HPDE6-E6E7 (cell line): ENCODE results near the gene UFC1.
A peak's percentile ranks its signal among the peaks of the same experiment; 100 is the strongest.

Experiments
- DNase-seq: peaks from one replicate; pipeline ENCODE4 v3.0.0; 2011; ENCODE audit warnings: missing footprints; ENCODE audit errors: extremely low spot score

The UFC1 gene

DNA sequence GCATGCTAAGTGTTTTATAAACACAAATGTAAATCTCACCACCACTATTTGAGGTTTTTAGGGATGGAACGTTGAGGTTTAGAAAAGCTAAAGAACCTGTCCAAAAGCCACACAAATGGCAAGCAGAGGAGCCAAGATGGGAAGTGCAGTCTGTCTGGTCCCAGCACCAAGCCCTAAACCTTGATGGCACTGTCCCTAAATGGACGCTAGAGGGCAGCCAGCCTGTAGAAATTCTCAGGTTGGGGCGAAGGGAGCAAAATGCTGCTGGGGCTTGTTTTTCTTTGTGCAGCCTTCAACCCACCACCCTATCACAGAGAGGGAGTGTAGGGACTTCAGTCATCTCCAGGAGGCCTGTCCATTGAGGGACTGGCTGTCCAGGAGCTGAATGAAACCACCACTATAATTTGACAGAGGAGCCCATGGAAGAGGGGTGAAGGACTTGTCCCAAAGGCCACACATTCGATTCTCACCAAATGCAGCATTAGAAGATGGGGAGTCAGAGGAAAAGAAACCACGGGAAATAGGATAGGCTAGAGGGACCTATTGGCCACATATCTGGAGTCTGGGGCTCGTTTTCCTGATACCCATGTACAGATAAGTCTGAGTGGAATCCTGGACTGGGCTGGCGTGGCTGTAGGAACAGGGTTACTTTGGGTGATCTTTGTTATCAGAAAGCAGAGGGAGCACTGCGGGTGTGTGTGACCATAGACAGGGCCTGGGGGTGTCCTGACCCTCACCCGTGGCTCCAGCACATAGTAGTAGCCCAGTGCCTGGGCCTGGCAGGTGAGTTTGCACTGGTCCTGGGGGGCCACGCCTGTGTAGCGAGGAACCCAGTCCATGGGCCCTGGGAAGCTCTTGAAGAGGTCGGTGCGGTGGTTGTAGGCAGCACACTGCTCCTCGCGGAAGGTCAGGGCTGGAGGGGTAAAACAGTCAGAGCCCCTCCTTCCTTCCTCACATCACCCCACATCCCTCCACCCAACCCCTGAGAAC lies 39.0 kb downstream of the UFC1 start:
- peak; percentile 71 for DNase-seq

DNA sequence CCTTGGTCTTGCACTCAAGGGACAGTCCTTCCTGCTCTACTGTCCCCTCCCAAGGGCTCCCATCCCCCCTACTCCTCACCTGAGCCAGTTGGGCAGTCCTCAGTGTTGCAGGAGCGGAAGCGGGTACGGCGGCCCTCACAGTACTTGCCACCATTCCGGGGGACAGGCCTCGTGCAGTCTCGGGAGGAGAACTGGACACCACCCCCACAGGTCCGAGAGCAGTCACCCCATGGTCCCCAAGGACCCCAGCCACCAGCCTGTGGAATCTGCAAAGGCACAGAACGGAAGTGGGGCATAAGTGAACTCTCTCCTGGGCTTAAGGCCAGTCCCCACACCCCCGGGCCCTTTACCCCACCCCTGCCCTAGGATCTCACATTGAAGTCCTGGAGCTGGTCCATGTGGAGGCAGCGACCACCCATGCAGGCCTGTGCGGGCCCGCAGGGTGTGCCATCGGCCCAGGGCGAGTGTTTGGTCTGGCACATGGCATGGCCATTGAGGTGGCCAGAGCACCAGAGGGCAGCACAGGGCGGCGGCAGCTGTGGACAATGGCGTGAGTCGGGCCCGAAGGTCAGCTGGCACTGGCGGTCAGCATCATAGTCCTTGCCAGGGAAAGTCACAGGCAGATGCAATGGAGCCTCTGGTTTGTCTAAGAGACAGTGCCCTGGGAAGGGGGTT lies 39.9 kb downstream of the UFC1 start:
- DNase-seq, result no peak

DNA sequence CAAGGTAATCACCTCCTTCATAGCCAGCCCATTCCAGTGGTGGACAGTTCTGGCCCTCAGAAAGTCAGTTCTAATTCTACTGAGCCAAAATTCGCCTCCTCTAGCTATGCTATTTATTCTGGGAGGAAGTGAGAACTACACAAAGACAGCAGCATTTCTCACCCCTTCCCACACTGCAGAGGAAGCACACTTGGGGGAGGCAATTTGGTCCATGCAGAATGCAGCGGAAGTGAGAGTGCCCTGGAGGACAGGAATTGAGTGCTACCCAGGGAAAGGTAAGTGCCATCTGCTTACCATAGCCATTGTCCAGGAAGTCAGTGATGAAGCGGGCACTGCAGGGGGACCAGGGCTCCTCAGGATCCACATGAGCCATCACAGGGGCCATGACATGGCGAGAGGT lies 41.4 kb downstream of the UFC1 start:
- no peak for DNase-seq

DNA sequence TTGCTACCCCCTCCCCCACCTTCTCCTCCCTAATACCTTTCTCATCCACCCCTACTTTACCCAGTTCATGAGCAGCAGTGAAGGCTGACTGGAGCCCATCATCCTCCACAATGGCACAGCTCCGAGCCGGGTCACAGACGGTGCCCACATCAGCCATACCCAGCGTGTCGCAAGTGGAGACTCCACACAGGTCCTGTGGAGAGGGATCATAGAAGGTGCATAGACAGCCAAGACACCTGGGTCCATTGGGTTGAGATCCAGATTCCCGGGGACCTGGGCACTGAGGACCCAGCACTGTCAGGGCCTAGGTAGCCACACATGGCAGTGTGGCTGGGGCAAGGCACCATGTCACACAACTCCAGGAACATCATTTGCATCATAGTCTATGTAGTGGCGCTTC lies 42.3 kb downstream of the UFC1 start:
- no peak for DNase-seq

DNA sequence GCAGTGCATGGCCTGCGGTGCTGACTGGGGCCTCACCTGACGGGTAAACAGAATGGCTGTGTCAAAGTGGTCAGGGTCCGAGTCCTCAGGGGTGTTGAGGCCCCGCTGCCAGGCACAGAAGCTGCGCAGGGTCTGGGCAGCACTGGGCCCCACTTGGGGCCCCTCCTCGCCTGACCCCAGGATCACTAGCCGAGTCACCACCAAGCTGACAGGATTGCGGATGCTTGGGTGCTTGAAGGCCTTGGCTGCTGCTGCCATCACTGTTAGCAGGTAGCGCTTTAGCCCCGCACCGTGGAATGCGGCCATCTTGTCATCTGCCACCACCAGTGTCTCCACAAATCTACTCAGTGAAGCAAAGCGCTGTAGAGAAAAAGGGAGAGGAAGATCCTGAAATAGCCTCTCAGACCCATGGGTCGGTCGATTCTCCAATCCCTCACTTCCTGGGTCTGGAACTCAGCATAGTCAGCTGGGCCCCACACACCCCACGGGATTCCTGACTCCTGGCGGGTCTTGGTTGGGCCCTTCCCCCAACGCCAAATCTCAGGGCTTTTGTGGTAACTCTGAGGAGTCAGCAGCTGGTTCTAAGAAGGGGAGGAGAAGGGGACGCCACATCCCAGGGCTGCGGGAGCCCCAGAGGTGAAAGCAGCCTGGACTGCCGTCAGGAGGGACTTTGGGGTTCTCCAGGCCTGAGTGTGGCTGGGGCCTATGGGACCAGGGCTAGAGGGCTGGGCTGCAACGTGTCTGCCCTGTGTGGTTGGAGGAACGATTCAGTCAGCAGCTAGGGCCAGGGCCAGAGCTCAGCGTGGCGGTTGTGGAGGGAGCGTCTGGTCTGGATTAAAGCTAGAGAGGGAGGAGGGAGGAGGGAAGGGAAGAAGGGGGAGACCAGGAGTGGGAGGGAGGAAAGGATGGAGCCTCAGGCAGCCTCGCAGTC lies 43.0 kb downstream of the UFC1 start:
- no peak for DNase-seq

DNA sequence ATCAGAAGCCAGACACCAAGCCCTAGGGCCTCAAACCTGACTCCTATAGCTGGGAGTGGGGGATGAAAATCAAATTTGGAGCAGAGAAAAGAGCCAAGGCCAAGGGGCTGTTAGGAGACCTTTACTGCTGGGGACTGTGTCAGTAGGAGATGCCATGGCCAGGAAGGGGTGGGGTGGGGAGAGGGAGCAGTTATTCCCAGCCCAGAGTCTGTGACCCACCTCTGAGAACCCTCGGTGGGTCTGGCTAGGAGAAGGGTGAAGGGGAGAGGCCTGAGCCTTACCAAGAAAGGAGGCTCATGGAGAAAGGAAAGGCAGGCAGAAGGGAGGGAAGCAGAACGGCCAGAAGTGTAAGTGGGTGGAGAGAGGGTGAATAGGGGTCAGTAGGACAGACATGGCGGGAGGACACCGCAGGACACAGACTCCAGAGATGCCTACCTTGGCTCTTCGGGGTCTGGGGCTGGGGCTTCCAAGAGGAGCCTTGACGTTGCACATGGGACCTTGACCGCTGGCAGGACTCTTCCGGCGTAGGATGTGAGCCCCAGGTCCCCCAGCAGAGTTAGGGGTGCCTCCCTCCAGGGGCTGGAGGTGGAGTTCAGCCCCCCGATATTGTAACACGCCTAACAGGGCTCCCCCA lies 43.9 kb downstream of the UFC1 start:
- DNase-seq, result no peak

DNA sequence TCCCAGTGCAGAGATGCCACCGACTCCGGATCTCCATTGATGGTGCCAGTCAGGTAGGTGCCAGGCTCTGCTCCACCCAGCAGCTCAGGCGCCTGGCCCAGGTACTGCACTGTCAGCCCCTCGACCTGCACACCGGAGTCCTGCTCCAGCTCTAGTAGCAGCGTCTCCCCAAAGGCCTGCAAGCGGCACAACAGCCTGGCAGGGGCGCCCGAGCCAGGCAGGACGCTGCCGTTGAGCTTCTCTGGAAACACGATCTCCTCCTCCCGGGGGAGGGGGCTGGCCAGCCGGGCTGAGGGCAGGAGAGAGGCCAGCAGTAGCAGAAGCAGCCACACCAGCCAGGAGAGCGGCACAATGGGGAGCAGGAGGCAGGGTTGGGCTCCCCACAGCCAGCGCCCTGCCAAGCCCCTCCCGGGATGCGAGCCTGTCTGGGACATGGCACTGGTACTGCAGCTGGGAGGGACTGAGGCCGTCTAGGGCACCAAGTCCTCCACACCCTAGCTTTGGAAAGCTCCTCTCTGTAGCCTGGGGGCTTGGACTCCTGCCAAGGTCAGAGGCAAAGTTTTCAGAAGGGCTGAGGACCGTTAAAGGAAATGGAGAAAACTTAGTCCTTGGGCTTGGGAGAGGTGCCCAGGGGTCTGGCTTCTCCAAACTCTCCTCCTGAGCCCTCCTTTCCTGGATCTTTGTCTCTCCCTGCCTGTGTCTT lies 44.6 kb downstream of the UFC1 start:
- DNase-seq, result no peak

DNA sequence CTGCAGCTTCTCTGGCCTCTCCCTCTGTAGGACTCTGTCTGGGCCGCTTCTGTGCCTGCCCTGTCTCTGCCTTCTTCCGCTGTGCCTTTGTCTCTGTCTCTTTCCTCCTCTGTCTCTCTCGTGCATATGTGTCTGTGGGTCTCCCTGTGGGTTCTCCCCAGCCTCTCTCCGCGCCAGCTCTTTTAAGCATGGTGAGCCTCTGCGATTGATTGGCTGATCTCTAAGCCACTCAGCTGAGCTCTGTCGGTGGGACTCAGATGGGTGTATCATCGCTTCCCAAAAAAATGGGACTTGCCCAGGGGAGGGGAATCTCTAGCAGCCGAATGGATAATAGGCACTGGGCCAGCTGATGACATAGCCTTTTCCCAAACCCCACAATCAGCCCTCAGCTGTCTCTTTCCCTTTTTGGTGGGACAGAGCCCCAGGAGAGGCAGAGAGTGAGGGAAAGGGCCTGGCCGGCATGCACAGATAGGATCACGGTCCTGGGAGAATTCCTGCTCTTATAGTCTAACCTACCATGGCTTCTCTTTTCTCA lies 45.2 kb downstream of the UFC1 start, which contains the start of gene ADAMTS4:
Gene ADAMTS4 (minus strand): TSS at position 158 of the 535 bp plus-strand sequence. CDS start 427 bp downstream, outside the sequence.
- no peak for DNase-seq

DNA sequence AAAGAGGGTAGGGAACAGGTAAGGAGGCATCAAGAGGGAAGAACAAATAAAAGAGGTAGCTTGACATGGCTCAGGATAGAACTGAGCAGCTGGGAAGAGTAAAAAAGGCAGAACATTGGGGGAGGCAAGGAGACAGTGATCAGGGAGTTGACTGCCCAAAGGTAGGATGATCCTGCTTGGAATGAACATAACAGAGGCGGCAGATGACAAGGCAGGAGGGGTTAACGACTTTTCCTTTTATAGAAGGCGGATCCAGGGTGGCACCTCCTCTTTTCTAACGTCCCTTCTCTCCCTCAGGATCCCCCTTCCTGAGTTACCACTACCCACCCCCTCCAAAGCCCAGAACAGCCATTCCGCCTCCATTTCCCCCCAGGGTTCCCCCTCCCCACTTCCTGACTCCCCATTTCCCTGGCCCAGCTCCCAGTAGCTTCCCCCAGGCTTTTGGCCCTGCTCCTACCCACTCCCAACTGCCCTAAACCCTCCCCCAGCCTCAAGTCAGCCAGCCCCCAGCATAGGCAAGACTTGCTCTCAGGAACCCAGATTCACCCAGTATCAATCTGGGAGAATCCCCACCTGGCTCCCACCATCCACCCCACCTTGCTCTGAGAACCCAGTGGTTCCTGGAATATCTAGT lies 45.8 kb downstream of the UFC1 start:
- DNase-seq, result no peak

DNA sequence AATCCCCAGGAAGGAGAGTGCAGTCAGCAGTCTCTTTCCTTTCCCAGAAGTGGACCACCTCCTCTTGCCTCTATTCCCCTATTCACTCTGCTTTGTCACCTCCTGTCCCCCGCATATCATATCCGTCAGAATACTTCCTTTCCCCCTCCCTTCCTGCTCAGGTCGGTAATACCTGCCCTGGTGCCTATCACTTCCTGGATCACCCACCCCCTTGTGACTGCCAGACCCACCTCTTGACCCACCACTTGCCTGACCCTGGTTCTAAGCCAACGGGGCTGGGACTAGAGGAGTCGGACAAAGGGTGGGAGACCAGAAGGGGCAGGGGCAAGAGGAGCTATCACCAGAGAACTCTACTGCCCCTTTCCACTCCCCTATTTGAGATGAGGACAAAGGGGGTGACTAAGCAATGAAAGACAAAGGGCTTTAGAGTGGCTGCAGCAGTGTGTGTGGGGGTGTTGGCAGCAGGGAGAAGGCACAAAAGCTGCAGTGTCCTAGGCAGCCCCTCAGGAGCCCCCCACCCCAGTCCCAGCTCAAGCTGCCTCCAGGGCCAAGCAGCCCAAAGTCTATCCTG lies 46.7 kb downstream of the UFC1 start:
- no peak for DNase-seq

DNA sequence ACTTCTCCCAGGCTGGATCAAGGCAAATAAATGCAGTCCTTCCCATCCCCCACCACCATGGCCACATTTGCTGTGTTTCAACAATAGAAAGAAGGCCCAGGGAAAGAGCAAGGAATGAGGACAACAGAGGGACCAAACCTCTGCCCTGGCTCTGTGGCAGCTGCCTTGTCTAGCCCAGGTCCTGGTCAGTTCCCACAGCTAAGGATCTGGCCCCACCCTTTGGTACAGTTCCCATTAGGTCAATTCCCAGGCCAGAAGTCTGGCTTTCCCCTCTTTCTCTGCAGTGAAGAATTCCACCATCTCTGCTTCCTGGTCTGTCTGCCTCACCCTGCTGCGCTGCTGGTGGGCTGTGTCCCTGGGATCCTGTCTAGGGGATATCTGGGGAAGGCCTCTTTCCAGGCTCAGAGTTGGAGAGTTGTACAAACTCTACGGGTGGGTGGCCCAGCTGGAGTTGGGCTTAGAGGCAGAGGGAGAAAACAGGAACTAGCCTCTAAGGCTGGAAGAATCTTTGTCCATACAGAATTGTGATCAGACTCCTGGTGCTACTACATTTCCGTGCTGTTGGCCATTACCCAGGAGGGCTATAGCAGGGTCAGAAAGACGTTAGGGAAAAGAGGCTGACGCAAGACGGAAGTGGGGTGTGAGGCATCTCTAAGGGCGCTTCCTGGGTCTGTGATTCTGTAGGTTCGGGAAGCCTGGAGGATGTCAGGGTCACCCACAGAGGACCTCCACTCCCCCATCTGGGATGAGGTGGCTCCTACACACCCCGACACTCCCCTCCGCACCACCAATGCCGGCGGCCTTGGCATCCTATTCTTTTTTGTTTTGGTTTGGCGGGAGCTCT lies 47.4 kb downstream of the UFC1 start:
- no peak for DNase-seq

DNA sequence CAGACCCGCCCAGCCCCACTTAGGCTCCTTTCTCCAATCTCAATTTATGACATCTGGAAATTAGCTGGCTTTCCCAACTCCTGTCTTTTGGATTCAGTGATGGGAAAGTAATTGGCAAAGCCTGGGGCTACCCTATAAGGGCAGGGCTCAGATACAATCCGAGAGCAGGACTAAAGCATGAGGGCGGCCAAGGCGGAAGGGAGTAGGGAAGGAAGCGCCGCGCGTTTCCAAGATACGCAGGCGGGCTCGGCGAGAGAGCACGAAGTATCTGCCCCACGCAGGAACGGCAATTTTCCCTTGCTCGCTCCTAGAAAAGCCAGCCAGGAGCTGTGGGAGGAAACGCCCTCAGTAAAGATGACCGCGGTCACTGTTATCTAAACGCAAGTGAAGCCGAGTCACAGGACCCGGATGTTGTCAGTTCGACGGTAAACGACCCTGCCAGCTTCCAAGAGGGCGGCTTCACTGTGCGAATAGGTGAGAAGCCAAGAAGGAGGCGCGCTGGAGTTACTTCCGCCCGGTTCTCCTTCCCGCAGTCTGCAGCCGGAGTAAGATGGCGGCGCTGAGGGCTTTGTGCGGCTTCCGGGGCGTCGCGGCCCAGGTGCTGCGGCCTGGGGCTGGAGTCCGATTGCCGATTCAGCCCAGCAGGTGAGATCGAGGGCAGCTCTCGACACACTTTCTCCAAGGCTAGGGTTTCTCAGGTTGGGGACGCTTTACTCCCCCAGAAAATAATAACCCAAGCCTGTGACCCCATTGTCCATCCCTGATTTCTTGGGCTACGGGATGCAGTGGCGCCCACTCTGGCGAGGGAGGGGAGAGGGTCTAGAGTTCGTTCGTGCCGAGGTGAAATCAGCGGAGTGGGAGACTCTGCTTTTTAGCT lies 48.3 kb downstream of the UFC1 start, which contains the start of gene NDUFS2:
Gene NDUFS2 (plus strand): TSS at position 532 of the 877 bp plus-strand sequence. CDS start 19 bp downstream, at position 551.
- peak; percentile 88 for DNase-seq

DNA sequence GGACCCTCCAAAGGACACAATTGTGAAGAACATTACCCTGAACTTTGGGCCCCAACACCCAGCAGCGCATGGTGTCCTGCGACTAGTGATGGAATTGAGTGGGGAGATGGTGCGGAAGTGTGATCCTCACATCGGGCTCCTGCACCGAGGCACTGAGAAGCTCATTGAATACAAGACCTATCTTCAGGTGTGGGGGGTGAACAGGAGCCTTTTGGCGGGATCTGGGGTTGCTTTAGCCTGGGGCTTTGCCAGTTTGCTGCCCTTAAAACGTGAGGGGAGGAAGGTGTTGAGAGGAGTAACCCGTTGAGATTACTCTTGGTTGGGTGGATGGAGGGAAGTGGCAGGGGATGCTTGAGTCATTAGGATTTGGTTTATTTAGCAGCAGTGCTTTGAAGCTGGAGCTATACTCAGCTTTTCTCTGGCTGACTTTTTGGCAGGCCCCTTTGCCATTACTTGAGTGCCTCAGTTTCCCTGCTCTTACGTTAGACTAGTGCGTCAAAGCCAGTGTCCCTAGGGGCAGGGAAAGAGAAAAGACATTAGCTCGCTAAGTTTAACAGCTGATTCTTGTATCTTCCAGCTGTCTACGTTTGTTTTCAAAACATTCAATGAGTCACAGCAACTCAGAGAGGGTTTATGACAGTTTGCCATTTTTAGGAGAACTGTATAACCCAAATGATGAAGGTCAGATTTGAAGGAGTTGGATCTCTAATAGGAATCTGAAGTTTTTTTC lies 52.8 kb downstream of the UFC1 start:
- DNase-seq, result no peak

DNA sequence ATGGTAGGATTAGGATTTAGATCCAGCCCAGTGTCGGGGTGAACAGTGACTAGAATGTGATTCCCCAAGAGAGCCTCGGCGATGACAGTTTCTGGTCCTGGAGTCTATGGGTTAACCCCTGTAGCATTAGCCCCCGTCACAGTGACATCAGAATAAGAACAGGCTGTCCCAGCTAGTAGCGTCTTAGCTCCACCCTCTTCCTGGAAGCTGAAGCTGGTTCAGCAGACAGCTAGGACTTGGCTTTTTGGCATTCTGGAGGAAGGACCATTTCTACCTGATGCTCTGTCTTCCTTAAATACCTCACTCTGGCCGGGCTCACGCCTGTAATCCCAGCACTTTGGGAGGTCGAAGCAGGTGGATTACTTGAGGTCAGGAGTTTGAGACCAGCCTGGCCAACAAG lies 53.4 kb downstream of the UFC1 start:
- no peak for DNase-seq
